Endothelial cell of umbilical vein (primary cell): ENCODE data around the gene GFPT2.

ENCODE experiments used
- CTCF ChIP-seq, 2 donors: IDR thresholded peaks; 1 replicate in 1 of 2; 2 replicates in 1 of 2; pipeline ENCODE4 v1.5.1; 2011; ENCODE audit warnings: low read length in 2 of 2, mild to moderate bottlenecking in 2 of 2, moderate library complexity in 2 of 2, control low read depth in 1 of 2, inconsistent platforms in 1 of 2, low read depth in 1 of 2; ENCODE audit not compliant: insufficient read depth in 1 of 2; ENCODE audit errors: extremely low read depth in 1 of 2
- EZH2 ChIP-seq: IDR thresholded peaks from 2 replicates; pipeline ENCODE4 v1.6.1; 2012; ENCODE audit warnings: borderline replicate concordance, low read depth, mild to moderate bottlenecking, moderate library complexity, low read length, inconsistent platforms; ENCODE audit not compliant: severe bottlenecking
- FOS ChIP-seq: IDR thresholded peaks from 2 replicates; pipeline ENCODE4 v1.6.1; 2011; ENCODE audit warnings: mild to moderate bottlenecking, low read length, moderate library complexity, borderline replicate concordance; ENCODE audit not compliant: insufficient read depth
- MAX ChIP-seq: IDR thresholded peaks from 2 replicates; pipeline ENCODE4 v1.6.1; 2011; ENCODE audit not compliant: insufficient read depth, insufficient read length
- POLR2A ChIP-seq: IDR thresholded peaks from 2 replicates; pipeline ENCODE4 v1.6.1; 2012; ENCODE audit warnings: low read depth, mild to moderate bottlenecking, control low read depth, low read length
- POLR2AphosphoS5 ChIP-seq: IDR thresholded peaks from 2 replicates; pipeline ENCODE4 v1.6.1; 2012; ENCODE audit warnings: low read depth, mild to moderate bottlenecking, control low read depth, low read length, moderate library complexity; ENCODE audit not compliant: insufficient read depth

DNA sequence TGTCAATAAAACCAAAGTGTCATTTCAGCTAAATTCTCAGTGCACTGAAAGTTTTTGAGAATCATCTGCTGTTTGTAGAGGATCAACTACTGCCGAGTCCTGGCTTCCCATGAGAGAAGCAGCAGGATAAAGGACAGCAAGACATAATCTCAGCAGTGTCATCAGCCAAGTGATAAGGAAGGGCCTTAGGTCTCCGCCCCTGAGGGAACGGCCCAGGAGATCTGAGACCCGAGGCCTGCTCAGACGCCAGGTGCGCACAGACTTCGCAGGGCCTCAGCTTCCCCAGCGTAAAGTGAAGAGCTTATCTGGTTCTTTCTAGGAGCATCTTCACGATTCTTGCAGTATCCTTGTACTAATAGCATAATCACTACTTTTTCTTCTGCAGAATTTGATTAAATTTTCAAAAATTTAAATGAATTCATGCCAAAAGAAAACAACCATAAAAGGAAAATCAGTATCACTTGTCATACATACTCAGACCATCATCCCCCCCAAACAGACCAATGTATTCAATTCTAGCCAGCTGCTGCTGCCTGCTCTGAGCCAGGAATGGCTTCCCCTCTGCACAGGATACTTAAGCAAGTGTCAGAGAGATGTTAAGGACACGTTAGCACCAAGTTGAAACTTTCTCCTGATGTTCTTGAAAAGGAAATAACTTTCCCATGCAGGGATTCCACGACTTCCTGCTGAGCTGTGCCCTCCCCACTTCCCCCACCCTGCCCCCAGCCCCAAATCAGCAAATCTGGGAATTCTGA, 2.2 kb downstream of the GFPT2 start:
- TF ChIP-seq CTCF (IDR thresholded peaks at IDR 0.05; ENCODE audit: extremely low read depth in 1 of 2, insufficient read depth in 1 of 2, low read depth in 1 of 2, low read length in 2 of 2) (no peak), POLR2A (no peak), FOS (no peak), EZH2 (no peak), POLR2AphosphoS5 (no peak), MAX (no peak)
